NCI-H1417 treated with DMSO at 0.1 percent for 48 hours (cell line): ENCODE data around the gene HNF1A.

Source experiments
- DNase-seq: peaks from one replicate; lab custom pipeline; 2025; lab: John Stamatoyannopoulos, UW

The HNF1A gene

GRCh38 chr12:121050725-121051124, 72.4 kb downstream of the HNF1A start:
- no peak for DNase-seq
